T-helper 1 cell treated with Interleukin-12 subunit alpha and Interleukin-12 subunit beta and Interleukin-4 antibody, amounts not matched to agents 30 ng/mL and 1 ng/mL, for 36 hours (primary cell): ENCODE results near the gene PODXL2. TPM values are rescaled to one million over a fixed set of nuclear protein-coding genes. Genes with fewer than 3 reads are reported as not detected.

ENCODE experiments used
- intact Hi-C: fragments of 100-400 bp; cut with micrococcal nuclease; formaldehyde crosslinking; loops from one replicate; pipeline ENCODE4 v1.15.1; 2024
- total RNA-seq: library from RNA; stranded (reverse); gene quantifications from 2 replicates; pipeline ENCODE4 v1.2.3, GENCODE V29; 2022

PODXL2 gene
- total RNA-seq, 1 donor from 2014 or later: 3.8 TPM

DNA sequence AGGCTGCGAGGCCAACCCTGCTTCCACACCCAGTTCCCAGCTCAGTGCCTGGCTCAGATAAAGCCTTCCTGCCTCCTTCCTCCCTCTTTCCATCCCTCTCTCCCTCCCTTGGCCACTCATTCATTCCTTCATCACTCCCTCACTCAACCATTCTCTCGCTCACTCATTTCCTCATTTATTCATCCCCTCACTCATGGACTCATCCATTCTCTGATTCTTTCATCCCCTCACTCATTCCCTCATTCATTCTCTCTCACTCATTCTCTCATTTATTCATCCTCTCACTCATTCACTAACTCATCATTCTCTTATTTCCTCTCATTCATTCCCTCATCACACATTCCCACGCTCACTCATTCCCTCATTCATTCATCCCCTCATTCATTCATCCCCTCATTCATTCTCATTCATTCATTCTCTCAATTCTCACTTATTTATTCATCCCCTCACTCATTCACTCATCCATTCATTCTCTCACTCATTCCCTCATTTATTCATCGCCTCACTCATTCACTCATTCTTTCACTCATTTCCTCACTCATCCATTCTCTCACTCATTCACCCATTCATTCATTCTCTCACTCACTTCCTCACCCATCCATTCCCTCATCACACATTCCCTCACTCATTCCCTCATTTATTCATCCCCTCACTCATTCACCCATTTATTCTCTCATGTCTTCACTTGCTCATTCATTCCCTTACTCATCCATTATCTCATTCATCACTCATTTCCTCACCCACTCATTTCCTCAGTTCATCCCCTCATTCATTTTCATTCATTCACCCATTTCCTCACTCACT is 56.9 kb downstream of the PODXL2 start:
- intact Hi-C loops: no loop called here

- intact Hi-C loops: no loop called here
Measured at GRCh38 chr3:127686512-127686894, 57.5 kb downstream of the PODXL2 start.

DNA sequence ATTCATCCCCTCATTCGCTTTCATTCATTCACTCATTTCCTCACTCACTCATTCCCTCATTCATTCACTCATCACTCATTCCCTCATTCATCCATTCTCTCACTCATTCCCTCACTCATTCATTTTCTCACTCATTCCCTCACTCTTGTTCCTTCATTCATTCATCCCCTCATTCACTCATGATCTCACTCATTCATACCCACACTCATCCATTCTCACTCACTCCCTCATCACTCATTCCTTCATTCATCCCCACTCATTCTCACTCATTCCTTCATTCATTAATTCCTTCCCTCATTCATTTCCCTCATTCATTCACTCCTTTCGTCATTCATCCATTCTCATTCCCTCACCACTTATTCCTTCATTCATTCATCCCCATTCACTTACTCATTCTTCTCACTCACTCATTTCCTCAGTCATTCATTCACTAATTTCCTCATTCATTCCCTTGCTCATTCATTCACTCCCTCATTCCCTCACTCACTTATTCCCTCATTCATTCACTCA is 58.3 kb downstream of the PODXL2 start:
- intact Hi-C loops: no loop called here

DNA sequence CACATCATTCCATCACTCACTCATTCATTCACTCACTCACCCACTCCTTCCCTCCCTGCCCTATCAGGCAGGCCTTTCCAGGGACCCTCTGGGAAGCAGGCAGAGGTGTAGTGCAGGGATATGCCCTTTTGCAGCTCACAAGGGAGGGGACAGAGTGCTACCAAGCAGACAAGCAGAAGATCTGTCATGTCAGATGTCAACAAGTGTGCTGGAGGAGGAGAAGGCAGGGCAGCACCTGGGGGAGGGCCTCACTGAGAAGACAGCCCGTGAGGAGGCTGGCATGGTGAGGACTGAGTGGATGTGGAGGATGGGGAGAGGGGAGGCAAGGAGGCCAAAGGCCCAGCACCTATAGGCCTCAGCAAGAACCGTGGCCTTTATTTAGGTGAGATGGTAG is 59.0 kb downstream of the PODXL2 start:
- intact Hi-C loops: no loop called here

GRCh38 chr3:127688416-127689265 is 59.7 kb downstream of the PODXL2 start:
- intact Hi-C loops: no loop called here

DNA sequence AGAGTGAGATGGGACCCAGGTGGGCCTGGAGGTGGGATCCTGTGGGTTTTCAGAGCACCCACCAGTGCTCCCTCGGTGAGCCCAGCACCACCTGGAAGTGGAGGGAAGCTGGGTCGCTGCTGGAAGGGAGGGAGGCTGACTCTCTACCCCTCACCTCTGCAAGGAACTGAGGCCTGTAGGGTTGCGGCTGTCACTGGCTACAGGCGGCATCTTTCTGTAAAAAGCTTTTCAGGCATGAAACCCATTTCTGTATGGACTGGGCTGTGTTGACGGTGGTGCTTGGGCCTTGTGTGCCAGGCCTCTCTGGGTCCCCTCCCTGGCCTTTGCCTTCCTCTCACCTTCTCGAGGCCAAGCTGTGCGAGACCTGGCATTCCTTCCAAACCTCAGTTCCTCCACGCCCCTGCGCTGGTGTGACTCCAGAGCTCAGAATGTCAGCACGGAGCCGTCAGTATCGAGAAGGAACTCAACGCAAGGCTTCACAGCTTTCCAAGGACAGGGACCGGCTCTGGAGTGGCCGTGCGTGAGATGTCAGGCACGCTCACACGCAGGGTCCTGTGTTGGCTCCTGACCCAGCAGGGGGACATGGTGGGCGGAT is 60.4 kb downstream of the PODXL2 start:
- intact Hi-C loops: no loop called here

DNA sequence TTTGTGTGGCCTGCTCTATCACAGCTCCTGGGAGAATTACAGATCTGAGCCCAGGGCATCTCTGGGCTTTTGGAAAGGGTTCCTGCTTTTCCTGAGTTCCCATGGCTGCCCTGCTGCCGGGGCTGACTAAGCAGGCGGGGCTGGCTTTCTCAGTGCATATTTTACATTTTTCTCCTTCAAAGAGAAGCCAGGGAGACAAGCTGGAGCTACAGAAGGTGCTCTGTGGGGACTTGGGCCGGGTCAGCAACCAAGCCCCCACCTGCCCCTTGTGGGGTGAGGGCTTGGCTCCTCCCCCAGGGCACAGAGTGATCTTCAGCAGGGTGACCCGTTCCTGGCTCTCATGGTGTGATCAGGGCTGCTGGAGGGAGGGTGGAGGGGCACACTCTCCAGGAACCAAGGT is 61.1 kb downstream of the PODXL2 start:
- intact Hi-C loops: no loop called here

- intact Hi-C loops: no loop called here
Measured at GRCh38 chr3:127690823-127691452, 62.0 kb downstream of the PODXL2 start.

DNA sequence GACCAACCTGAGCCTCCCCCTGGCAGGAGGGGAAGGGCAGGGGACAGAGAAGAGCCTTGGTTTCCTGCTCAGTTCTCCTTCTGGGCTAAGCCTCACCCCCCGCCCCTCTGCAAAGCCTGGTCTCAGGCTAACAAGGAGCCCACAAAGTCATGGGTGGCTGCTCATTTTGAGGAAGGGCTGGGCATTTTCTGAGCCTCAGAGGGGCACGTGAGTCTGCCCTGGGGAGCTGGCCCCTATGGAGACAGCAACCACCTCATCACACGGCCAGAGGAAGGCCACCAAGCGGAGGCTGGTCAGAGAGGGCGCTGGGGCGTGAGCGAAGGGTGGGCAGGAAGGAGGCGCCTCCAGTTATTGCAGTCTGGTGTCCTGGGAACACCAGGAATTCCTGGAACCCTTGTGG is 62.5 kb downstream of the PODXL2 start:
- intact Hi-C loops: no loop called here

GRCh38 chr3:127691974-127692373 is 63.0 kb downstream of the PODXL2 start:
- intact Hi-C loops: no loop called here

GRCh38 chr3:127692501-127693335 is 63.7 kb downstream of the PODXL2 start:
- intact Hi-C loops: no loop called here

- intact Hi-C loops: no loop called here
Measured at GRCh38 chr3:127693336-127693843, 64.4 kb downstream of the PODXL2 start.

DNA sequence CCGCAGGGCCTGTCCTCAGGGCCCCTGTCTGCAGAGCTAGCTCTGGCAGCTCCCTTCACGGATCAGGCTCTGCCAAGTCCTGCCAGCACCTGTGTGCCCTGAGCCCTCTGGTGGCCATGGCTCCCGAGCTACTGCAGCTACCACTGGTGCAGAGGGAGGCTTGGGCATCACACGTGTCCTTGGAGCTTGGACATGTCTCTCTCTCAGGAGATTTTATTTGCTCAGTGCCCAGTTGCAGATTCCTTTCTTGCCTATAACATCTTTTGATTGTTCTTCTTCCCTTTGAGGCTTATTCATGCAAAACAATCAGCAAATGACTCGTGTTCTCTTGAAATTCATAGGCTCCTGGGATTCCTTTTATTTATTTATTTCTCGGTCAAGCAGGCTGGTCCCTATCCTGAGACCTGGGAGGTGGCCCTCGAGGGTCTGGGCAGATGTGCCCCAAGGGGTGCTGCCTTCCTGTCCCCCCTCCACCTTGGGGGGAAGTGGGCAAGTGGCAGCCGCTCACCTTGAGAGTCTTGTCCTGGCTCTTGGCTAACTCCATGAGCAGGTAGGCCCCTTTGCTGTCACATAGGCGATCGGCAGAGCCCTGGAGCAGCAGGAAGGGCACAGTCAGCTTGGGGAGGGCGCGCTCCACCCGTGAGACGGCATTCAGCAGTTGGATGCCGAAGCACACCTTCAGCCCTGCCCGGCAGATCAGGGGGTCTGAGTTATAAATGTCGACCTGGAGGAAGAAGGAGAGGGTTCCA is 65.7 kb downstream of the PODXL2 start:
- intact Hi-C loops: loop anchor here (1.0 to 5.0 kb wide), 3 partner anchors 42 to 138 kb away; no protein-coding TSS in a partner anchor

DNA sequence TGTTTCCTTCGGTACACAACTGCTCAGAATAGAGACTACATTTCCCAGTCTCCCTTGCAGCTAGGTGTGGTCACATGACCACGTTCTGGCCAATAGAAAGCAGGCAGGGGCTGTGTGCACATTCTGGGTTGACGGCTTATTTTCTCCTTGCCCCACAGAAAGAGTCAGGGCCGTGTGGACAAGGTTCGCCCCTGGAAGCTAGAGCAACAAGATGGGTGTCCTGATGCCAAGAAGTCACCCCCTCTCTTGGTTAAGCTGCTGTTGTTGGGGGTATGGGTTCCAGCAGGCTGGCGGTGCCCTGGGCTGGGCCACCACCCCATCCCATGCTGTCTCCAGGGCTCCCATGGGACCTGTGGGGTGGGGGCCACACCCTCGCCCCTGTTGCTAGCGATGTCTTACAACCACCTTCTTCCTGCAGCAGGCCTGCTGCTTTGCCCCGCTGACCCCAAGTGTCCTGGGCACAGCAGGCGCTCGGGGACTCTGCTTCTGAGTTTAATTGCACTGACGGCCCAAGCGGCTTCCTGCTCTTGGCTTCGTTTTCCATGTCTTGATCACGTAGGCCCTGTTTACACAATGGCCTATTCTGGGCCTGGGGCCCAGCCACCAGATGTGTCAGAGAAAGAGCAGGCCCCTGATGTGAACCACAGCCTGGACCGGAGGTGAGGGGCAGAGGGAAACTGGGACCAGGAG is 68.7 kb downstream of the PODXL2 start:
- intact Hi-C loops: loop anchor here (1.0 to 5.0 kb wide), 6 partner anchors 25 to 355 kb away; partner anchors contain the start of genes ABTB1, MCM2, SEC61A1 and TPRA1

DNA sequence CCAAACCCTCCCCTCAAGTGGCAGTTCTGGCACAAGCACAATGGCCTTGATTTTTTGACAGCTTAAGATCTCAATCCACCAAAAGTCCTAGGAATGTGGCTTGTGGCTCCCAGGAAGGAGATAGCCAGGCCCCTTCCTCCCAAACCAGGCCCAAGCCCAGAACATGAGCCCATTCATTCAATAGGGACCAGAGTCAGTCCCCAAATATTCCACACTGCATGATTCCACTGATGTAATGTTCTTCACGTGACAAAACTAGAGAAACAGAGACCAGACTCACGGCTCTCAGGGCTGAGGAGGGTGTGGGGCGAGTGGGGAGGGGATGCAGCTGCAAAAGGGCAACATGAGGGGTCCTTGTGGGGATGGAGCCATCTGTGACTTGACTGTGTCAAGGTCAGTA is 69.3 kb downstream of the PODXL2 start:
- intact Hi-C loops: loop anchor here (5.0 kb wide), 1 partner anchor 134 kb away; no protein-coding TSS in a partner anchor

GRCh38 chr3:127698691-127699415 is 69.9 kb downstream of the PODXL2 start:
- intact Hi-C loops: loop anchor here (5.0 kb wide), 1 partner anchor 133 kb away; no protein-coding TSS in a partner anchor

DNA sequence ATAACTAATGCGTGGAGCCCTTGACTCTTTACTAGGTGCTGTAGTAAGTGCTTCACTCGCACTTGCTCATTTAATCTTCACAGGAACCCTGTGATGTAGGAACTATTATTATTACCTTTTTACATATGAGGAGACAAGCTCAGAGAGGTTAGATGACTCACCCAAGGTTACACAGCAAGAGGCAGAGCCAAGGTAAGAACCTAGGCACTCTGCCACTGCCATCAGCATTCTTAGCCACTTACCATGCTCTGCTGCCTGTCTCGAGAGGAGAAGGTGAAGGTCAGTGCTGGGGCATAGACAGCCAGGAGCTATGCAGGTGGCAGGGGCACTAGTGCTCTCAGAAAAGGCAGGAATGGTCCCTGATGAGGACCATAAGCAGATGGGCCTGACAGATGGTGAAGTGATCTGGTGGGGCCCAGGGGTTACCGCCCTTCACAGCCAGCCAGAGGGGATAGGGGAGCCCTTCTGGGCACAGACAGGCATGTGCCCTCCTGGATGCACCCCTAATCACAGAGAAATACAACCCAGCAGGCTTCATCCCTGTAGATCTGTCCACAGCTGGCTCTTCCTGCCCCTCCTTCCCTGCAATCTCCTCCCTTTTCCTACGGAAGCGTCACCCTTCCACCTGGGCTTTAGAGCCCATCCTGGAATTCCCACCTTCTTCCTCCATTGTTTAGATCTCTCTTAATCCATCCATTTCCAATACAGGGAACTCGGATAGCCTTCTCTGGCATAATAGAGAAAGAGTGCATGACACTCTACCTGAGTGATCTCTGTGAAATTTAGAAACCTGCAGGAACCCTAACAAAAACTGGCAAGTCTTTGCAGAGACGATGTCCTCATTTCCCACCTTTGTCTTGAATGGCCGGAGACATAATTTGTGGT is 70.7 kb downstream of the PODXL2 start:
- intact Hi-C loops: loop anchor here (5.0 kb wide), 1 partner anchor 133 kb away; no protein-coding TSS in a partner anchor
